ENCODE results near the gene TIAL1.

GRCh38 chr10:119621078-119621384 is 24.3 kb upstream of the TIAL1 start:
- TF ChIP-seq CTCF (IDR thresholded peaks at IDR 0.05) (no peak), POLR2A (IDR thresholded peaks at IDR 0.05) (no peak)
